ENCODE data around the gene ZNF784.
A peak's percentile ranks its signal among the peaks of the same experiment; 100 is the strongest.

Gene ZNF784

GRCh38 chr19:55641426-55642152 is 17.2 kb upstream of the ZNF784 start:
- H3K4me1 Mint-ChIP-seq: peaks cover 70% of the 10 kb centered on the region
- DNase-seq (peak; percentile 47 to 55), ATAC-seq (peak; percentile 19)
- peak overlapping the region; percentile 94 to 96 for H3K27ac Mint-ChIP-seq
- H3K9me3 Mint-ChIP-seq: peaks cover 0 to 6% of the 10 kb centered on the region in 2 donors
- H3K27me3 Mint-ChIP-seq: no peaks in the 10 kb centered on the region
- peak overlapping the region; percentile 96 to 98 for H3K4me3 Mint-ChIP-seq

GRCh38 chr19:55640577-55641425 is 16.4 kb upstream of the ZNF784 start, which contains the start of gene ZNF580:
ZNF580 (plus strand) TSS chr19:55641002; CDS start chr19:55642509, 1,507 bp downstream.
- ATAC-seq: peak; percentile 53
- H3K27ac Mint-ChIP-seq: peak within 1 kb of the TSS; percentile 94 to 96
- H3K9me3 Mint-ChIP-seq: peaks cover 0 to 6% of the 10 kb centered on the region in 2 donors
- peak; percentile 74 to 75 for DNase-seq
- H3K4me1 Mint-ChIP-seq: peaks cover 70% of the 10 kb centered on the region
- H3K27me3 Mint-ChIP-seq: no peaks in the 10 kb centered on the region
- H3K4me3 Mint-ChIP-seq: peak within 1 kb of the TSS; percentile 96 to 98

- Mint-ChIP-seq H3K27me3 (no peaks in the 10 kb centered on the region), H3K9me3 (peaks cover 0 to 6% of the 10 kb centered on the region in 2 donors), H3K27ac (peak overlapping the region; percentile 81 to 87), H3K4me3 (peak overlapping the region; percentile 79 to 96), H3K4me1 (peaks cover 70% of the 10 kb centered on the region)
- DNase-seq: peak; percentile 80 to 82
- peak; percentile 37 for ATAC-seq
Observed at GRCh38 chr19:55640043-55640576, 15.7 kb upstream of the ZNF784 start.

GRCh38 chr19:55638864-55639359 is 14.5 kb upstream of the ZNF784 start:
- Mint-ChIP-seq H3K9me3 (peaks cover 0 to 6% of the 10 kb centered on the region in 2 donors), H3K27me3 (no peaks in the 10 kb centered on the region), H3K4me1 (peaks cover 70% of the 10 kb centered on the region), H3K4me3 (peak overlapping the region; percentile 59 to 64), H3K27ac (no peak overlapping the region)
- DNase-seq (peak; percentile 62 to 76), ATAC-seq (no peak)

- peak overlapping the region; percentile 18 to 99 for H3K4me3 Mint-ChIP-seq
- peaks cover 0 to 6% of the 10 kb centered on the region in 2 donors for H3K9me3 Mint-ChIP-seq
- ATAC-seq (no peak), DNase-seq (no peak)
- peaks cover 61% of the 10 kb centered on the region for H3K4me1 Mint-ChIP-seq
- H3K27me3 Mint-ChIP-seq: no peaks in the 10 kb centered on the region
- peak overlapping the region in 1 of 2 donors; percentile 55 for H3K27ac Mint-ChIP-seq
Observed at GRCh38 chr19:55637534-55637933, 13.2 kb upstream of the ZNF784 start.

GRCh38 chr19:55636723-55637122 is 12.4 kb upstream of the ZNF784 start:
- Mint-ChIP-seq H3K27ac (peak overlapping the region; percentile 85 to 100), H3K4me1 (peaks cover 69% of the 10 kb centered on the region), H3K9me3 (peaks cover 0 to 6% of the 10 kb centered on the region in 2 donors), H3K27me3 (no peaks in the 10 kb centered on the region), H3K4me3 (peak overlapping the region; percentile 96 to 99)
- DNase-seq: no peak
- no peak for ATAC-seq

GRCh38 chr19:55635856-55636440 is 11.6 kb upstream of the ZNF784 start:
- Mint-ChIP-seq H3K27ac (peak overlapping the region; percentile 100), H3K4me1 (peaks cover 74% of the 10 kb centered on the region), H3K9me3 (peaks cover 0 to 6% of the 10 kb centered on the region in 2 donors), H3K27me3 (no peaks in the 10 kb centered on the region), H3K4me3 (peak overlapping the region; percentile 96 to 99)
- no peak for ATAC-seq
- no peak for DNase-seq

- peak overlapping the region; percentile 96 to 99 for H3K4me3 Mint-ChIP-seq
- peaks cover 0 to 6% of the 10 kb centered on the region in 2 donors for H3K9me3 Mint-ChIP-seq
- no peak for ATAC-seq
- no peak for DNase-seq
- H3K27me3 Mint-ChIP-seq: no peaks in the 10 kb centered on the region
- peaks cover 72% of the 10 kb centered on the region for H3K4me1 Mint-ChIP-seq
- H3K27ac Mint-ChIP-seq: peak overlapping the region; percentile 100
Observed at GRCh38 chr19:55635334-55635717, 11.0 kb upstream of the ZNF784 start.

GRCh38 chr19:55633861-55634260 is 9.5 kb upstream of the ZNF784 start:
- no peak overlapping the region for H3K27ac Mint-ChIP-seq
- no peak for DNase-seq
- H3K9me3 Mint-ChIP-seq: peaks cover 0 to 6% of the 10 kb centered on the region in 2 donors
- H3K4me3 Mint-ChIP-seq: no peak overlapping the region
- peaks cover 59% of the 10 kb centered on the region for H3K4me1 Mint-ChIP-seq
- no peaks in the 10 kb centered on the region for H3K27me3 Mint-ChIP-seq
- ATAC-seq: no peak

GRCh38 chr19:55632463-55632834 is 8.1 kb upstream of the ZNF784 start:
- Mint-ChIP-seq H3K4me1 (peaks cover 49% of the 10 kb centered on the region), H3K27me3 (peaks cover 9% of the 10 kb centered on the region), H3K9me3 (no peaks in the 10 kb centered on the region), H3K27ac (no peak overlapping the region), H3K4me3 (peak overlapping the region; percentile 16 to 28)
- DNase-seq: peak; percentile 86 to 87
- ATAC-seq: peak; percentile 70

GRCh38 chr19:55626350-55626749 is 2.0 kb upstream of the ZNF784 start:
- Mint-ChIP-seq H3K27me3 (peaks cover 9% of the 10 kb centered on the region), H3K4me1 (peaks cover 44% of the 10 kb centered on the region), H3K9me3 (peaks cover 3 to 6% of the 10 kb centered on the region in 2 donors), H3K4me3 (peak overlapping the region; percentile 65 to 66), H3K27ac (no peak overlapping the region)
- ATAC-seq (peak; percentile 75), DNase-seq (peak; percentile 47 to 67)

- Mint-ChIP-seq H3K27ac (peak overlapping the region in 1 of 2 donors; percentile 99), H3K4me1 (peaks cover 56% of the 10 kb centered on the region), H3K27me3 (peaks cover 9% of the 10 kb centered on the region), H3K4me3 (peak overlapping the region; percentile 91 to 96), H3K9me3 (peaks cover 3 to 6% of the 10 kb centered on the region in 2 donors)
- DNase-seq: no peak
- no peak for ATAC-seq
Observed at GRCh38 chr19:55625004-55625326, 599 bp upstream of the ZNF784 start.

- Mint-ChIP-seq H3K27ac (no peak overlapping the region), H3K4me3 (no peak overlapping the region), H3K4me1 (peaks cover 68% of the 10 kb centered on the region), H3K27me3 (peaks cover 9% of the 10 kb centered on the region), H3K9me3 (peaks cover 3 to 6% of the 10 kb centered on the region in 2 donors)
- DNase-seq: no peak
- ATAC-seq: no peak
Observed at GRCh38 chr19:55623561-55623960, 805 bp downstream of the ZNF784 start.

GRCh38 chr19:55623130-55623529 is 1.2 kb downstream of the ZNF784 start:
- Mint-ChIP-seq H3K27ac (no peak overlapping the region), H3K4me1 (peaks cover 71% of the 10 kb centered on the region)

More at GRCh38 chr19:55623130-55623529, 1.2 kb downstream of the ZNF784 start:
- Mint-ChIP-seq H3K27me3 (peaks cover 7% of the 10 kb centered on the region), H3K4me3 (no peak overlapping the region), H3K9me3 (peaks cover 3 to 6% of the 10 kb centered on the region in 2 donors)
- no peak for DNase-seq
- no peak for ATAC-seq

Measured in stimulated activated naive CD8-positive, alpha-beta T cell treated with anti-CD3 and anti-CD28 coated beads, Interleukin-15, amount 100 ng/mL, for 72 hours (primary cell).